Colon (tissue), 2 donors: ENCODE results near the gene CRYBG3.

ENCODE experiments used
- FAIRE-seq: peaks from 2 replicates; lab custom pipeline; 2012; peaks lifted over from hg19 to GRCh38; lab: Jason Lieb, UNC
- donor health status: control.
- donor health status: control.

Gene CRYBG3

GRCh38 chr3:97974996-97975395 lies 153.2 kb downstream of the CRYBG3 start:
- no peak for FAIRE-seq

DNA sequence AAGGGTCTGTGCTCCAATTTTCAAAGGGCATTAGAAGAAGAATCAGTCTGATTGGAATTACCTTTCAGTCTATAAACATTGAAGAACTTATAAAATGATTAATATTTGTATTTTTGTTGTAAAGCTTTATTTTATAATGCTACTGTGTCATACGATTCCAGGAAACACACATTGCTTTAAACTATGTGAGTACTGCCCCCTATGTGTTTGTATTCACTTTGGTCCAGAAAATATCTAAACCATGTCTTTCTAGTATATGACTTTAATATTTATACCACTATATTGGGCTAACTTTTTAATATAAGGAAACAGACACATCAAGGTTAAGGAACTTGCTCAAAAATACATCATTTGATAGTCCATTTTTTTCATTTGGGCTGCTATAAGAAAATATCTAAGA lies 153.7 kb downstream of the CRYBG3 start:
- FAIRE-seq, result no peak

GRCh38 chr3:97979610-97980009 lies 157.8 kb downstream of the CRYBG3 start:
- FAIRE-seq, result no peak

- no peak for FAIRE-seq
Measured at GRCh38 chr3:97981886-97982285, 160.1 kb downstream of the CRYBG3 start.

- no peak for FAIRE-seq
Measured at GRCh38 chr3:97983933-97984491, 162.2 kb downstream of the CRYBG3 start.

DNA sequence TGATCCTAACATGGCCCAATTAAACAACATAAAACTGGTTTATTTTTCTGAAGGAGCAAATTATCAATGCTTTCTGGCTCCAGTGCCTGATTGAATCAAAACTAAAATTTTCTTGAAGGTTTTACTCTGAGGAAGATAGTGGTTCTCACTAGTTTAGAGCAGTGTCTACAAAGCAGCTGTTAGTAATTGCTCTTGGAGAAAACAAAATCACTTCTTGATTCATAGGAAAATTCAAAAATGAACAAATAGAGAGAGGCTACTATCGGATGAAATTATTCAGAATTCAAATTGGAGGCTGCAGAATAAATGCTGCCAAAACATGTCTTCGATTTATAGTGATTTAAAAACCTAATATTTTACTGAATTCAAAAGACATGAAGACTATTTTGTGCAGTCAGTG lies 165.5 kb downstream of the CRYBG3 start:
- no peak for FAIRE-seq

DNA sequence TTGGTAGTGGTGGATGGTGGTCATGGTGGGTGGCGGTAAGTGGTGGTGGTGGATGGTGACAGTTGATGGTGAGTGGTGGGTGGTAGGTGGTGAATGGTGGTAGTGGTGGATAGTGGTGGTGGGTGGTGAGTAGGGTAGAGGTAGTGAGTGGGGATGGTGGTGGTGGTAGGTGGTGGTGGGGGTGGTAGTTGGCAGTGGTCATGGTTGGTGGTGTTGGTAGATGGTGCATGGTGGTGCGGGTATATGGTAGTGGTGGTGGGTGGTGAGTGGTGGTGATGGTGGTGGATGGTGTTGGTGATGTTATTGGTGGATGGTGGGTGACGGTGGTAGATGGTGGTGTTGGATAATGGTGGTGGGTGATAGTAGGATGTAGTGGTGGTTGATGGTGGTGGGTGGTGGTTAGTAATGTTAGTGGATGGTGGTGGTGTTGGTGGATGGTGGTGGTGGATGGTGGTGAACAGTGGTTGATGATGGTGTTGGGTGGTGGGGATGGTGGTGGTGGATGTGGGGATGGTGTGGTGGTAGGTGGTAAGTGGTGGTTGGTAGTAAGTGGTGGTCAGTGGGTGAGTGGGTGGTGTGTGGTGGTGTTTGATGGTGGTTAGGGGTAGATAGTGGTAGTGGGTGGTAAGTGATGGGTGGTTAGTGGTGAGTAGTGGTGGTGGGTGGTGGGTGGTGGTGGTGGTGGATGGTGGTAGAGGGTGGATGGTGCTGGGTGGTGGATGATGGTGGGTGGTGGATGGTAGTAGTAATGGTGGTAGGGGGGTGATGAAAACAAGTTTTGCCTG lies 167.2 kb downstream of the CRYBG3 start:
- FAIRE-seq, result no peak

DNA sequence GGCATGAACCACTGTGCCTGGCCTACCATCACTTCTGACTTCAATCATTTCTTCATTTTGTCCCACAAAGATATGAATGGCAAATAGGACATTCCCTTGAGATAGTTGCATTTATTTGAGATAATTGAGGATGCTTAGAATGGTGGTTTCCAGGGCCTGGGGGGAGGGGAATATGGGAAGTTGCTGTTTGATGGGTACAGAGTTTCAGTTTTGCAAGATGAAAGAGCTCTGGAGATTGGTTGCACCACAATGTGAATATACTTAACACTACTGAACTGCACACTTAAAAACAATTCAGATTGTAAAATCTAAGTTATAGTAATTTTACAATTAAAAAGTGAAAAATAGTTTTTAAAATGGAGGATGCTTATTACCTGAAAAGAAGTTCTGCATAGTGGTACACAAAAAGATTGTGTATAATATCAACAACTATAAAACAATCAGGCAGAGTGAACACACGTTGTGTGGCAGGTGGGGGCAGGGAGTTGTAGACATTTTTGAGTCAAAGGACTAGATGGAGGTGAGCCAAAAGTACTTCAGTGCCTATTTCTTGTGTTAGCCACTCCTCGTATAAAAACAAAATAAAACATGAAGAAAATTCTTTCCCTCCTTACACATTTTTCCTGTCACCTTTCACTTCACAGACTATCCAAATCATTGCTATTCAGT lies 168.9 kb downstream of the CRYBG3 start:
- no peak for FAIRE-seq

- no peak for FAIRE-seq
Measured at GRCh38 chr3:97991293-97991682, 169.5 kb downstream of the CRYBG3 start.

DNA sequence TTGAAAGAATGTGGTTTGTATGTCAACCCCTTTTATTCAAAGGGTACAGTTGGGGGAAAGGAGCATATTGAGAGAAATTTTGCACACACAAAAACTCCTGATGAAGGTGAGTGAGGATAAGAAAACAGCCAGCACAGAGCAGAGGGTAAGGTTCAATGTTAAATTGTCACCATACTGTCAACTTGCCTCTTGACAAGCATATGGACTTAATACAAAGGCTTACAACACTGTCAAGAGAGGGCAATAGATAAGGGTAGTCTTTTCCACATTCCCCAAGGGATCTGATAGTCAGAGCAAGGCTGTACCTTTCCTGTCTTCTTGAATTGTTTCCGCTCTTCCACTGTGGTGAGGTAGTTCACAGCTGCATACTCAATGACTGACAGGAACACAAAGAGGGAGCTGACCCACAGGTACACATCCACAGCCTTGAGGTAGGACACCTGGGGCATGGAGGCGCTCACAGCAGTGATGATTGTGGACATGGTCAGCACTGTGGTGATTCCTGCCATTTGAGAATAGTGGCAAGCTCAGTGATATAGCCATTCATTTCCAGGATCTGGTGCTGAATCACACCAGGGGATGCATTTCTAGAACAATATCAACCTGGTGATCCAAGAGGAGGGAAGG lies 170.8 kb downstream of the CRYBG3 start:
- FAIRE-seq, result no peak

GRCh38 chr3:97993526-97993925 lies 171.7 kb downstream of the CRYBG3 start:
- FAIRE-seq, result no peak

GRCh38 chr3:97994328-97994945 lies 172.6 kb downstream of the CRYBG3 start:
- FAIRE-seq, result no peak
